ENCODE measurements around the gene DNAH6.

Gene DNAH6

GRCh38 chr2:84821806-84822205 is 305.5 kb downstream of the DNAH6 start:
- H3K4me1 ChIP-seq, result no peaks in the 10 kb centered on the region
- no peak for TF ChIP-seq CTCF (IDR thresholded peaks at IDR 0.05)
- H3K4me3 ChIP-seq (ENCODE audit: low read depth, low read length), result no peak overlapping the region
- H3K9ac ChIP-seq, result no peak overlapping the region
- no peak overlapping the region for H2AFZ ChIP-seq
- no peak overlapping the region for H3K4me2 ChIP-seq (ENCODE audit: low read length)
- H3K27me3 ChIP-seq (ENCODE audit: control insufficient read depth, insufficient read depth, low read length), result no peaks in the 10 kb centered on the region
- H3K27ac ChIP-seq, result no peak overlapping the region
- H3K79me2 ChIP-seq, result no peaks in the 10 kb centered on the region
- H3K36me3 ChIP-seq (ENCODE audit: control insufficient read depth, insufficient read depth, low read length), result no peaks in the 10 kb centered on the region
- no peaks in the 10 kb centered on the region for H3K9me3 ChIP-seq (ENCODE audit: control insufficient read depth, low read length)

- Histone ChIP-seq H3K27me3 (ENCODE audit: control insufficient read depth, insufficient read depth, low read length) (no peaks in the 10 kb centered on the region), H3K79me2 (no peaks in the 10 kb centered on the region), H3K9ac (no peak overlapping the region), H3K4me3 (ENCODE audit: low read depth, low read length) (no peak overlapping the region), H3K4me1 (no peaks in the 10 kb centered on the region), H3K36me3 (ENCODE audit: control insufficient read depth, insufficient read depth, low read length) (no peaks in the 10 kb centered on the region), H3K27ac (no peak overlapping the region), H3K9me3 (ENCODE audit: control insufficient read depth, low read length) (no peaks in the 10 kb centered on the region), H2AFZ (no peak overlapping the region), H3K4me2 (ENCODE audit: low read length) (no peak overlapping the region)
- no peak for TF ChIP-seq CTCF (IDR thresholded peaks at IDR 0.05)
Observed at GRCh38 chr2:84823229-84823628, 306.9 kb downstream of the DNAH6 start.

- H3K9ac ChIP-seq, result no peak overlapping the region
- H3K4me3 ChIP-seq (ENCODE audit: low read depth, low read length), result no peak overlapping the region
- no peaks in the 10 kb centered on the region for H3K4me1 ChIP-seq
- no peak overlapping the region for H3K27ac ChIP-seq
- no peak overlapping the region for H3K4me2 ChIP-seq (ENCODE audit: low read length)
- H3K36me3 ChIP-seq (ENCODE audit: control insufficient read depth, insufficient read depth, low read length), result no peaks in the 10 kb centered on the region
- no peak for TF ChIP-seq CTCF (IDR thresholded peaks at IDR 0.05)
- H3K27me3 ChIP-seq (ENCODE audit: control insufficient read depth, insufficient read depth, low read length), result no peaks in the 10 kb centered on the region
- H3K9me3 ChIP-seq (ENCODE audit: control insufficient read depth, low read length), result no peaks in the 10 kb centered on the region
- no peaks in the 10 kb centered on the region for H3K79me2 ChIP-seq
- H2AFZ ChIP-seq, result no peak overlapping the region
Observed at GRCh38 chr2:84823788-84824187, 307.5 kb downstream of the DNAH6 start.

GRCh38 chr2:84827978-84828575 is 311.8 kb downstream of the DNAH6 start:
- Histone ChIP-seq H3K4me1 (no peaks in the 10 kb centered on the region), H3K4me3 (ENCODE audit: low read depth, low read length) (no peak overlapping the region), H2AFZ (no peak overlapping the region), H3K36me3 (ENCODE audit: control insufficient read depth, insufficient read depth, low read length) (no peaks in the 10 kb centered on the region), H3K9ac (no peak overlapping the region), H3K79me2 (no peaks in the 10 kb centered on the region), H3K27me3 (ENCODE audit: control insufficient read depth, insufficient read depth, low read length) (no peaks in the 10 kb centered on the region), H3K27ac (no peak overlapping the region), H3K4me2 (ENCODE audit: low read length) (no peak overlapping the region), H3K9me3 (ENCODE audit: control insufficient read depth, low read length) (no peaks in the 10 kb centered on the region)
- no peak for TF ChIP-seq CTCF (IDR thresholded peaks at IDR 0.05)

- H3K9ac ChIP-seq, result no peak overlapping the region
- H2AFZ ChIP-seq, result no peak overlapping the region
- no peak overlapping the region for H3K4me2 ChIP-seq (ENCODE audit: low read length)
- no peak overlapping the region for H3K27ac ChIP-seq
- no peaks in the 10 kb centered on the region for H3K36me3 ChIP-seq (ENCODE audit: control insufficient read depth, insufficient read depth, low read length)
- H3K79me2 ChIP-seq, result no peaks in the 10 kb centered on the region
- H3K4me3 ChIP-seq (ENCODE audit: low read depth, low read length), result no peak overlapping the region
- no peaks in the 10 kb centered on the region for H3K9me3 ChIP-seq (ENCODE audit: control insufficient read depth, low read length)
- H3K27me3 ChIP-seq (ENCODE audit: control insufficient read depth, insufficient read depth, low read length), result no peaks in the 10 kb centered on the region
- H3K4me1 ChIP-seq, result no peaks in the 10 kb centered on the region
- TF ChIP-seq CTCF (IDR thresholded peaks at IDR 0.05), result no peak
Observed at GRCh38 chr2:84829693-84830092, 313.4 kb downstream of the DNAH6 start.

Measured in parathyroid adenoma (tissue), 2 donors.